ENCODE measurements around the gene PHACTR3.

Gene PHACTR3

DNA sequence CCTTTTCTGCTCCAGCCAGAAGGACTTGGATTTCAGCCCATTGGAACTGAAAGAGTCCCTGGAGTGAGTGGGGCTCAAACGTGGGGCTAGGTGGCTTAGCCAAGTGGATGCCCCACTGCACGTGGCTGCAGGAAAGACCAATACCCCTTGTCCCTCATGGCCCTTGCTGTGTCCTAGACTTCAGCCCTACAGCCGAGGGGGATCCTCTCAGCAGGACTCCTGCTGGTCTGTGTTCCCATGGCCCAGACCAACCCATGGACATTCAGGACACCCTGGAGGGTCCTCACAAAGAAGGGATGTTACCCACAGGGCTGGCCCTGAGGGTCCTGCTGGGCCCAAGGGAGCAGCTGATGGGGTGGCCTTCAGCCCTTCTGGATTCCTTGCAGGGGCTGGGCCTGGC, 30.0 kb upstream of the PHACTR3 start:
- DNase-seq (ENCODE audit: low spot score), result no peak

DNA sequence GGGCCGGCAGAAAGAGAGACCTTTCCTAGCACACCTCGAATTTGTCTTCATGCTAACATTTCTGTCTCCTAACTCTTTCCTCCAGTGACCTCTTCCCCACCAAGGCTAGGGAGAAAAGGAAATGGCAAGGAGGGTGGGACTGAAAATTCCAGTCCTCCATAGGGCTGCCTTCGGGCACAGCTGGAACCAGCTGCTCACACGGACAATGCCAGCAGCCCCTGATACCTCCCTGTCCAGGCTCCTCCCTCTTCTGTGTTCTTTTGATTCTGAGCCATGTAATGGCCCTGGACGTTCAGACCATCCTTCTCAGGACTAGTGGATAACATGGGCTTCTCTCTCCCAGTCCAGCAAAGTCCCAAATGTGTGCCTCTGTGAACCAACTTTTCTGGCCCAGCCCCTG, 29.1 kb upstream of the PHACTR3 start:
- no peak for DNase-seq (ENCODE audit: low spot score)

DNA sequence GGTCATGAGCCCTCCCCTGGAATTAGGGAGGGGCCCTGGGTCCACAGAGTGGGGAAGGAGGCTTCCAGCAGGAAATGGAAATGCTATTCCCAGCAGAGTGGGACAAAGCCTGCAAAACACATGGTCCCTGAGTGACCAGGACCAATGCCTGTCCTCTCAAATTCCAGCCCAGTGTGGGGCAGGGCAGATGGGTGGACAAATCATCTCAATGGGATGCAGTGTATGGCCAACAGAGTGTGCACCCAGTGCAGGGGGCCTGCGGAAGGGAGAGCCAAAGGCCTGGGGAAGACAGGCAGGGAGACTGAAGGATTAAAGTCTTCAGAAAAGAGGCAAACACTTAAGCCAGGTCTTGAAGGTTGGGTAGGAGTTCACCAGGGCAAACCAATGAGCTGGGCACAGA, 28.7 kb upstream of the PHACTR3 start:
- no peak for DNase-seq (ENCODE audit: low spot score)

DNA sequence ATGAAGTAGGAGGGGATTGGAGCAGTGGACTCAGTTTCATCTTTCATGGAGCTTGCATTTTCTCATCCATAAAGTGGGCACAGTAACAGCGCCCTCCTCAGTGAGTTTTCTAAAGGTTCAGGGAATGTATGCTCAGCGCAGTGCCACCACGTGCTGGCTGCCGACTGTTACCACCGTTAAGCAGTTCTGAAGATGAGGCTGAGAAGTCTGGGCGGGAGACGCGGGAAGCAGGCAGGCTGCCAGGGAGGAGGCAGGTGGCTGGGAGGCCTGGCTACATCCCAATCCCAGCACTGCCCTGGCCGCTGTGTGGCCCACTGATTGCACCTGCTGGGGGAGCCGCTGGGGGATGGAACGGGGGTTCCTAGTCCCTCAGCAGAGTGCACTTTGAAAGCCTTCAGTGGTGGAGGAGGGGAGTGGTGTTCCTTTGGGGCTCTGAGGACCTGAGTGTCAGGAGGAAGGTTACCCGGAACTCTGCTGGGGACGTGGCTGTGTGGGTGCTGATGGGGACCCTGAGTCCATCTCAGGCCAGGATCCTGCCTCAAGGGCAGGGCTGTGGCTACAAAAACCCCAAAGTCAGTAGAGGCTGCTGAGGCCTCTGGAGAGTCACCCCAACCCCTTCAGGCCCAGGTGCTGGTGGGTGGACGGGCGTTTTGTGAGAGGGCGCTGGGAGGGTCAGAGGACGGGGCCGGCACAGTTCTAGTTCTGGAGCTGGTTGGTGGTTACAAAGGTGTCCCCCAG, 28.0 kb upstream of the PHACTR3 start:
- DNase-seq (ENCODE audit: low spot score), result no peak

DNA sequence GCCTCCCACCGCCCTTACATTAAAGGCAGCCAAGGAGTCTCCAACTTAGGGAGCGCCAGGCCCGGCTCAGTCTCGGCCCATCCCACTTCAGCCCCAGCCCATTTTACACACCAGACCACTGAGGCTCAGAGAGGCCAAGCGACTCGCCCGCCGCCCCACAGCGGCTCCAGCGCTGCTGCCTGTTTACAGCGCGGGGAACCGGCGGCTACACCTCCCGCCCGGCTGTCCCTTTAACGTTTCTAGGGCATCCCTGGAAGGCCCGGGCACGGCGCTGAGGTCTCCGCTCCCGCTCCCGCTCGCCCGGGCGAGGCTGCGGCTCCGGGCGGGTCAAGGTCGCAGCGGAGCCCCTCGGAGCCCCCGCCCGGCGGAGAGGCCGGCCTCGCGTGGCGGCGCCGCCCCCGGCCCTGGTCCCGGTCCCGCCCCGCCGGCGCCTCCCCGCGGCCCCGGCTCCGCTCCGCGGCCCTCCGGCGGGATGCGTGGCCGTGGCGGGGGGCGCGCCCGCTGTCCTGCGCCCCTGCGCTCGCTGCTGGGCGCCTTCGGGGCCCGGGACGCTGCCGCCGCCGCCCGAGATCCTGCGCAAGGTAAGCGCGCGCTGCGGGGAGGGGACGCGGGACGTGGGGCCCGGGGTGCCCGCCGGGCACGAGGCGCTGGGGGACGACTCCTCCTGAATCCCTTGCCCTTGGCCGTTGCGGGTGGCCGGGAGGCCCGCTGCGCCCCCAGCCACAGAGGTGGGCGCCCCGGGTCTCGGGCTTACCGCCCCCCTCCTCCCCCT, 27.1 kb upstream of the PHACTR3 start:
- no peak for DNase-seq (ENCODE audit: low spot score)

DNA sequence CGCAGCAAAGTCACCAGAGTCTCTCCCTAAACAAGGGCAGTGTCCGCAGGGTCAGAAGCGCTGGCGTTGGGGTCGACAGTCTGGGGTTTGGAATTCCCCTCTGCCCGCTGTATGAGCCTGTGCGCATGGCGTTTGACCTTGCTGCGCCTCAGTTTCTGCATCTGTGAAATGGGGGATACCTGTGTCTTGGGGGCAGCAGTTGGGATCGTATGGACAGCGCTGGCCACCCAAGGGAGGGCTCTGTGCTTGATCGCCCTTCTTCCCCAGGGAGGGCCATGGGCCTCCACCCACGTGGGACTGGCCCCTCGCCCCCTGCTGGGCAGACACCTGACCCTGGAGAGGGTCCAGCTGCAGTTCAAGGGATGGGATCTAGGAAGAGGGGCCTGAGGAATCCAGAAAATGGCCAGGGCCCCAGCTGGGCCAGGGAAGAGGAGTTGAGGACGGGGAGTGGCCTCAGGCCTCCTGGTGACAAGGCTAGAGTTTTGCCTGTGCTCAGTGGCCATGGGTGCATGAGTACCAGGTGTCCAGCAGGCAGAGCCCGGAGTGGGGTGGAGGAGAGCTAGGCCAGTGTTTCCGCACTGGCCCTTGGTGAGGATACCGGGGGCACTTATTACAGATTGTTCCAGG, 26.4 kb upstream of the PHACTR3 start:
- no peak for DNase-seq (ENCODE audit: low spot score)

DNA sequence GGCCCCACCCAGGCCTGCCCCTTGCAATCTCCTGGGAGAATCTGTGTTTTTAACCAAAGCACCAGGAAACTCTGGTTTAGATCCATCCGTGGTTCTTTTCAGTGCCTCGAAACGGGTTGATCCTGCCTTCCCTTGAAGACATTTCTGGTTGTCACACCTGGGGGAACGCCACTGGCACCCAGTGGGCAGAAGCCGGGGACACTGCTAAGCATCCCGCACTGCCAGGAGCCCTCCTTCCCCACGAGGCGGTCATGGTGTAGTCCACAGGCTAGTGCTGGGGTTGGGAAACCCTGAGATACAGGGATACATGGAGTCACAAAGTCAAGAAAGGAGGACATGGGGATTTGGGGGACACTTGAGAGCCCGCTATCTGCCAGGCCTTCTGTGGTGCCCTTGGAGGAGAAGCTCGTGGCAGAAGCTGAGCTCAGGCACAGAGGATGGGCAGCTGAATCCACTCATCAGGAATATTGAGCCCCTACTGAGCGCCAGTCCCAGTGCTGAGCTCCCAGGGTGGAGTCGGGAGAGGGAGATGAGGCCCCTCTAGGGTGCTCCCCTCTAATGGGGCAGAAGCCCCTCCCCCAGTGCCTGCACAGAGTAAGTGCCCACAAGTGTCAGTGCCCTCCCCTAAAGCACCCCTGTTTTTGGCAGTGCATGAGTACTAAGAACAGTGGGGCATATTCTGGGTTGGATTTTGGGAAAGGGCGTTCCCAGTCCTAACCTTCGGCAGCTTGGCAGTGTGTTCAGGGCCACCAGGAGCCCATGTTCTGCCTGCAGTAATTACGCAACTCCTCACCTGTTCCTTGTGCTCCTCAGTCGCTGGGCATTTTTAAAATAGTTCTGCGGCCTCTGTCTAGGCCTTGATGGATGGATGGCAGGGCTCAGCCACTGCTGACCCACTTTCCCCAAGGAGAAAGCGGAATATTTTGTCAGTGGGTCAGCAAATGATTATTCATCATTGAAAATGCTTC, 25.6 kb upstream of the PHACTR3 start:
- DNase-seq (ENCODE audit: low spot score), result no peak

DNA sequence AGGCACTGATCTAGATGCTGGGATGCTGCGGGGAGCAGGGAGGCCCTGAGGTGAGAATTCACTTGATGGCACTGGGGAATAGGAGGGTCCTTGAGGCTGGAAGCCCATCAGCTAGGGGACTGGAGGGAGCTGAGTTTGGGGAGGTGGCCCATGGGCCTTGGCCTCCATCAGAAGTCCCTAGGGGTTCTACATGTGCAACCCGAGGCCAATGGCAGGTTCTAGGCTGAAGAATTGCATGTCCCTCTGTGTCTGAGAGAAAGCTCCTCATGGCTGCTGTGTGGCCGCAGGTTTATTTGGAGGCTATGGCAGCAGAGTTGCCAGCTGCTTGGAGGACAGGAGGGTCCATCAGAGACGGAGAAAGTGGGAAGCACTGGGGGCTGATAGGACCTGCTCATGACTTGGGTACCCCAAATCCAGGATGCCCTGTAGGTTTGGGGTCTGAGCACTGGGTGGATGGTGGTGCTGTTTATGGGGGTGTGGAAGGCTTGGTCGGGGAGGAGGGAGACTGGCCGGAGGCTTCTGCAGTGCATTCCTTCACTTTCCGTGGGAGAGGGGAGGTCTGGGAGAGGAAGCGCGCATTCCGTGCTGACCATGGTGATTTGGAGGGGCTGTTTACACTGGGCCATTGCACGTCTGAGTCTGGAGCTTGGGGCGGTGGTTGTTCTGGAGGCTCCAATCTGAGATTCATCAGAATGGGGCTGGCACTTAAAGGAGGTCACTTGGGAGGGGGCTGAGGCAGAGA, 24.8 kb upstream of the PHACTR3 start:
- DNase-seq (ENCODE audit: low spot score), result no peak

DNA sequence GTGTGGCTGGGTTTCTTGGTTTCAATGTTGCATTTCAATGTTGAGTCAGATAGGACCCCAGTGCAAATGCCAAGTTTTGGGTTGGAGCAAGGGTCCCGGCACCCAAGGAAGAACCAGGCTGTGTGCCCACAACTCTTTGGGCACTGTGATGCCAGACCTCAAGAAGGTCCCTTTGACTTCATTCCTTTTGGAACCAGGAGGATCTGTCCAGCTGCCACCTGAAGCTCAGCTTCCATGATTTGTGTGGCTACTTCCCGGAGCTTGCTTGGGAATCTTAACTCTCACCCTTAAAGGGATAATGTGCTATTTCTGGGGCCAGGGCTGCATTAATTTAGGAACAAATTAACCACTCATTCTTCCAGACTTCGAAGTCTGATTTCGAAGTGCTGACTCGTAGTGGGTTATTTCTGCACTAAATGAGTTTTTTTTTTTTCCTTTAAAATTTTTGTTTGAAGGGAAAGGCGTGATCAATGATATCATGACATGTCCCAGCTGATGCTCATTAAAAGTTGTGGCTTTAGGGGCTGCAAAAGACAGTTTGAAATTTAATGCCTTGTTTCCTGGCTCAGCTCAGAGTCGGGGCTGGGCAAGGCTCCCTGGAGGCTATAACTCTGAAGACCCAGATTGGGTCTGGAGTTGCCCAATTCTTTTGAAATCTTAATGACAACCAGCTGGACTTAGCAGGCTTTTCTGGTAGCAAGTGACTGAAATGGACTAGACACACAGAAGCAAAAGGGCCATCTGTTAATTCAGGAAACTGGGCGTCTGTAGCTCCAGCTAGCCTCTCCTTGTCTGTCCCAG, 24.0 kb upstream of the PHACTR3 start:
- DNase-seq (ENCODE audit: low spot score), result no peak

DNA sequence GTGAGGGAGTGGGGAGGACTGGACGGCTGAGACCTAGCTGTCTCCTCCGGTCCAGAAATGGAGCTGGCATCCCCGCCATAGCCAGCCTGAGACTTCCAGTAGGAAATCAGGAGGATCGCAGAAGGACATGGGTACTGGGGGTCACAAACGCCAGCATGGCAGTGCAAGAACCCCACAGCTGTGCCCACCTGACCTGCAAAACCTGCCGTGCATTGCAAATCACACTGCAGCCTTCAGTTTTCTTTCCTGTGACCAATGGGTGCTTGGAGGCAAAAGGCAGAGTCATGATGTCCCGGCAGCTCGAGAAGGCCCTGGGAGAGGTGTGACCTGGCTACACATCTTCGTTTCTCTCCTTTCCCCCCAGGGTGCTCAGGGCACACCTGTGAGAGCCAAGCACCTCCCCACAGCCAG, 23.3 kb upstream of the PHACTR3 start:
- DNase-seq (ENCODE audit: low spot score), result no peak

DNA sequence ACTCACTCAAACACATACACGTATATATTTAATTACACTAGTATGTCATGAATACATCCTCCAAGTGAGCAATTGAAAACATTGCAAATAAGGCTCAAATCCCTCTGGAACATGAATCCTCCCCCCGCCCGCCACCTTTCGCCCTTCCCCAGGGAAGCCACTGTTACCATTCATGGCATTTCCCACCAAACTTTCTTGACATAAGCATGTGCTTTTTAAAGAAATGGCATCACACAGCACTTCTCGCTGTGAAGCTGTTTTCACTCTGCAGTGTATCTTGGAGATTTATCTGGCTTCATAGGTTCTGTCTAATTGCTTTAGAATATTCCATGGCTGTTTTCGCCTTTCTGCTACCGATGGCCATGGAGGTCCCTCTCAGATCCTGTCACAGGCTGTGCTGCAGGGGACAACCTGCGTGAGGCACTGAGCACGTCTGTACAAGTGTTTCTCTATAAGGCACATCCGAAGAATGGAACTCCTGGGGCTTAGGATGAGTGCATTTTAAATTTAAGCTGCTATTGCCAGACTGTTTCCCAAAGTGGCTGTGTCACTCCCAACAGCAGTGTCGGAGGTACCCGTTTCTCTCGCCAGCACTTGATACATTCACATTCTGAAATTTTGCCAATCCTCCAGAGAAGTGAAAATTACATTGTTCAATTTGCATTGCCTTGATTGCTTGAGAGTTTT, 22.2 kb upstream of the PHACTR3 start:
- no peak for DNase-seq (ENCODE audit: low spot score)

DNA sequence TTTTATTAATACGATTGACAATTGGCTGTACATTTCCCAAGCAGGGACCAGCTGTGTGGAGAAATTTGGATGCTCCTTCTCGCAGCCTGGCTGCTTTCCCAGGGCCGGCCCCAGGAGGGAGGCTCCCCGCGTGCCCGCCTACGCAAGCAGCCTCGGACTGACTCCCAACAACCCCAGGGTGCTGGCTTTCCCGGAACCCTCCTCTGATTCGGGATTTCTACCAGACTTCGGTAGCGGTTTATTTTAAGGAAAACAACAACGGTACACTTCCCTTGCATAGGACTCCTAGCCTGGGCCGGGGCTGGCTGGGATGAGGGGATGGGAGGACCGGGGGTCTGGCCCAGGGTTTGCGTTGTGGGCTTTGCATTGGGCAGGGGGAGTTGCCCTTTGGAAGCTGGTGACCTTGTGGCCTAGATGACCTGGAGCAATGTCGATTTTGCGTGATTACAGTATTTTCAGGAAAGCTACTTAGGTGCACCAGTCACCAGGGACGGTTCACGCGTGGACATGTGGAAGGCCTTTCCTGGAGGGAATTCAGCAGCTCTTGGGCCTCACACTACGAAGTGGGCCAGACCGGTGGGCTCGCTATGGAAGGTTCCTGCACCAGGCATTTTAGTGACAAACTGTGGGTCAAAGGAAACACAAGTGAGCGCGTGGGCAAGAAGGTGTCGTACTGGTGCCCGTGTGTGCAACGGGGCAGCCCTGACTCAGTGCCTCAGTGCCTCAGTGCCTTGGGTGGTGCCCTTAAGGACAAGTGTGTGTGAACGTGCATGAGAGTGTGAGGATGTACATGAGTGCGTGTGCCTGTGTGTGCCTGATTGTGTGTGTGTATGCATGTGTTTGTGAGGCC, 20.7 kb upstream of the PHACTR3 start:
- no peak for DNase-seq (ENCODE audit: low spot score)

DNA sequence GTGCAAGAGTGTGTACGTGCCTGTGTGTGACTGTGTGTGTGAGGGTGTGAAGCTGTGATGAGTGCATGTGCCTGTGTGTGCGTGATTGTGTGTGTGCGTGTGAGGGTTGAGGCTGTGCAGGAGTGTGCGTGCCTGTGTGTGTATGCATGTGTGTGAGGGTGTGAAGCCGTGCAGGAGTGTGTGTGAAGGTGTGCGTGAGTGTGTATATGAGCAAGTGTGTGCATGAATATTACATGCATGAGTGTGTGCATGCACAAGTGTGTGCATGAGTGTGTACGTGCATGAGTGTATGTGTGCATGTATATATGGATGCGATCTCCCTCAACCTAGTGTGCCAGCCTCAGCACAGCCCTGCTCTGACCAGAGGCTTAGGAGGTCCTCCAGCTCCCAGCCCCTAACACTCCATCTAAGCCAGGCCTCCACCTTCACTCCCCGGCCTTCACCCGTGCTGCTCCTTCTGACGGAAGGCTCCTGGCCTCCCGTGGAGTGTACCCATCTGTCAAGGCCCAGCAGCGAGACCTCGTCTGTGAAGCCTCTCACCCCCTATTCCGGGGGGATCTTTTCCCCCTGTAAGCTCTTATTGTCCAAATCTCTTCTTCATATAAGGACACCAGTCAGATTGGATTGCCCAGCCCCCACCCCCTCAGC, 19.9 kb upstream of the PHACTR3 start:
- DNase-seq (ENCODE audit: low spot score), result no peak

DNA sequence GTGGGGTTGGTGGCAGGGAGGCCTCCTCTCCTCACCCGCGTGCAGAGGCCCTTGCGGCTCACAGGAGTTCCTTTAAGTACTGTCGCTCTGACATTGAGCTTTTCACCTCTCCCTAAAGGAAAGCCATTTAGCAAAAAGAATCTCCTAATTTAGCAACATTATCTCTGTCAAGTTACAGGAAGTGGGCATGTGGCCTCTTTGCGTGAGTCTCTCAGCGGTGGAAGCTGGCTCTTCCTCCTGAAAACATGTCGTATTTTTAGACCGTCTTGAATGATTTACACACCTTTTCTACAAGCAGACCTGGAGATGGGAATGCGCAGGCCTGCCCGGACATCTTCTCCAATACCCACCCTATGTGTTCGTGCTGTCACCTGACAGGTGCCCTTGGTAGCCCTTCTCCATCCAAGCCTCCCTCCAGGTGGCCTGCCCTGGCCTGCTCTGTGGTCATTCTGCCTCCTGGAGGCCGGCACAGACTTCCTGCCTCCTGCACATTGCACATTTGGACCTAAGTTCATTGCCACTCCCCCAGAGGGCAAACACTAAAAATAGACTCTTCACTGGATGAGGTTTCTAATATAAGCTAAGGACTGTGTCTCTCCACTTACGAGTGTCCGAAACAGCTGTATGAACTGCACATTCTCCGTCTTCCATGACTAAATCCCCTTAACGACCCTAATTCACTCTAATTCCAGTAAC, 18.5 kb upstream of the PHACTR3 start:
- DNase-seq (ENCODE audit: low spot score), result no peak

DNA sequence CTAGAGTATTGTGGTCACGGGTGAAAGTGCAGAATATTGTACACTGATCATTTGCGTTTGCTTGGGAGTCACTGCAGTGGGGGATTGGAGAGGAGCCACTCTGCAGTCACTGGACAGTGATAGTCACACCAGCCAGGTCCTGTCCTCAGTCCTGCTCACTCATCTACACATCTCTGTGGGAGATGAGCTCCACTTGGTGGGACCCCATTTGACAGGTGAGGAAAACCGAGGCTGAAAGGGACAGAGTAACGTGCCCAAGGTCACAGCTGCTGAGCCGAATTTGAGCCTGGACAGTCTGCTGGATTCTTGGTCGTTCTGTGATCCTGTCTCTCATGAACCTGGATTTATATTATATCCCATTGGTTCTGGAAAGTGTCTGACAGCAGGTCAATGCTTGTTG, 17.7 kb upstream of the PHACTR3 start:
- DNase-seq (ENCODE audit: low spot score), result no peak

DNA sequence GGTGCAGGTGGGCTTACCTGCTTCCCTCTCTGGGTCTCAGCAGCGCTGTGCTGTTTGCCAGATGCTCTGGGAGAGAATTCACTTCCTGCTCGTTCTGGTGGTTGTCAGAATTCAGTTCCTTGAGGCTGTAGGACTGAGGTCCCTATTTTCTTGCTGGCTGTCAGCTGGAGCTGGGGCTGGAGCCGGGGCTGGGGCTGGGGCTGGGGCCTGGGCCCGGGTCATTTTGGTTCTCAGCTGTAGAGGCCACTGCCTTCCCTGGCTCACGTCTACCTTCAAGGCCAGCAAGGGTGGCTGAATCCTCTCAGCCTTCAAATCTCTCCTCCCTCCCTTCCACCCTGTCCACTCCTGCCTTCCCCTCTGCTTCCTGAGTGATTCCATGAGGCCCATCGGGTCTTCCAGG, 16.8 kb upstream of the PHACTR3 start:
- DNase-seq (ENCODE audit: low spot score), result no peak

DNA sequence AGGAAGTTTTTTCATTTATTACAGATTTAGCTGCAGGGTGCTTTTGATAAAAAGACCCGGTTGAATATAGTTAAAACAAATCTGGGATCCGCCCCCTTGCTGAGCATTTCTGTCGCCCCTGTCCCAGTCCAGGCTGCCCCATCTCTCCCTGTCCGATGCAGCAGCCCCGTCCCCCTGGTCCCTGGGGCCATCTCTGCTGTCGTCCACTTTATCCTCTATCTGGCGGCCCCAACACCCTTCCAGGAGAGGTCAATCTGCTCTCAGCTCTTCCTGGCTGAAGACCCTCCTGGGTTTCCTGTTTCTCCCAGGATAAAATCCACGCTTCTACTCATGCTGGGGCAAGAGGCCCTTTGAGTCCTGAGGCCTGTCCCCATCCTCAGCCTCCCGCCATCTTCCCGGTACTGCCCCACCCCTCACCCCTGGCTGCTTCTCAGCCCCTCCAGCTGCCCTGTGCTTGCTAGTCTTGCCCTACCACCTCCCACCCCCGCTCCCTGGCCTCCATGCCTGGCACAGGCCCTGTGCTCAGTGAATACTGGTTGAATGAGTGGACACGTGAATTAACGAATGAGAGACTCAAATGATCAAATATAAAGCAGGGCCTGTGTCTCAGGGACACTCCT, 16.0 kb upstream of the PHACTR3 start:
- DNase-seq (ENCODE audit: low spot score), result no peak

All from HuH-7 (cell line).